HG03460 (cell line): ENCODE data around the gene EHHADH.
A peak's percentile ranks its signal among the peaks of the same experiment; 100 is the strongest.
"Not testable (repeated sequence)": the region's sequence is repeated elsewhere in the genome, so short reads cannot be mapped to it uniquely, and the experiment has no call there.

Experiments used
- ATAC-seq: cut with Tn5 transposase; IDR thresholded peaks from one replicate; pipeline ENCODE4 v1.9.1; 2021; ENCODE audit not compliant: unreplicated experiment

EHHADH gene

DNA sequence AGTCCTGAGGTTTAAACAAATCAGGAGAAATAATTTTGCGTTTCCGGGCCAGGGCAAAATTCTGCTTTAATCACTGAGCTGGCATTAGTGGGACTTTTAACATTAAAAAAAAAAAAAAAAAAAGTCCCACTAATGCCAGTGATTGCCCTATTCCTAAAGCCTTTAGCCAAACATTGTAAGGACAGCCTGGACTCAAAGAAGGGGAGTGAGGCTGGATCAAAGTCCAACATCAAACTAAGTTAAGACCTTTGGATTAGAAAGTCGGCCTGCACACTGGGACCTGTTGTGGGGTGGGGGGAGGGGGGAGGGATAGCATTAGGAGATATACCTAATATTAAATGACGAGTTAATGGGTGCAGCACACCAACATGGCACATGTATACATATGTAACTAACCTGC lies 716 bp downstream of the EHHADH start:
- ATAC-seq: not testable (repeated sequence)

DNA sequence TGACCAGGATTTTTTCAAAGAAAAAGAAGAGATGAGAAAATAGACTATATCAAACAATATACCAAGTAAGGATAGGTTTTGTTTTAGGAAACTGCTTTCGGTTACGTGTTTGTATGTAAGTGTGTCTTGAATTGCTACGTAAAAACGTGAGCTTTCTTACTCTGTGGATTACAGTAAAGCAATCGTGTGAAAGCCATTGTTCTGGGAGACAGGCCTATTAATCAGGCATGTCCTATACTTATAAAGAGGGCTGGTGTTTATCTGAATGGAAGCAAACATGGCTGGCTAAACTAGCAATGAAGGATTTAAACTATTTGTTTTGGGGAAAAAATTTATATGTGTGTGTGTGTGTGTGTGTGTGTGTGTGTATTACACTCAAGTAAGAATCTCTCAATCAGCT lies 2.6 kb downstream of the EHHADH start:
- ATAC-seq: no peak

DNA sequence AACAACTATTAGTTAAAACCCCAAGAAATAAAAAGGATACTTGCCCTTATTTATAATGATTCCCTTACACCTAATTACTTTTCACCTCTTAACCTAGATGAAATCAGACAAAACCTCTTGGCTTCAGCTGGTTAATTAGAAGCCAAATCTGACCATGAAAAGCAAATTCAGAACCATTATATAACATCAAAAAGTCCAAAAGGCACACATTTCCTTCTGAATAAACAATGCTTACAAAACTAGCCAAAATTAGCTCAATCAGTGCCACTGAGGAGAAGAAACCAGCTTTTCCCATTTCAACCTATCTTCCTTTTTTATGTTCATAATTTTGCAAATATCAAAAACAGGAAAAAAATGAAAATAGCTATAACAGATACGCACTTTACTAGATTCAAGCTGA lies 3.2 kb downstream of the EHHADH start:
- ATAC-seq: no peak

DNA sequence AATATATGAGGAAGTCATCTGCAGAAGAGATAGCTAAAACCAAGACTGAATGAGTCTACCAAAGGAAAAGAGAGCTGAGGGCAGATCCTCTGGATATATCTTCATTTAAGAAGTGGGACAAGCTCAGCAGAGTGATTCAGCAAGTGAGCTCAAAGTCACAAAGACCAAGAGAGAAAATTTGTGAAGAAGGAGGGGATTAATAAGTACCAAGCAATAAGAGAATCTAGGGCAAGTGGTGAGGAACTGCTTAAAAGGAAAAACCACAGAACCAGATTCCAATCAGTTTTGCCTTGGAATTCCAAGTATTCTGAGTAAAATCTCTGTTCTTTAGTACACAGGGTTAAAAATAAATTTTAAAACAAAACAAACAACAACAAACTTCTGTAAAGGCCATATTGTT lies 3.6 kb downstream of the EHHADH start:
- ATAC-seq: no peak

DNA sequence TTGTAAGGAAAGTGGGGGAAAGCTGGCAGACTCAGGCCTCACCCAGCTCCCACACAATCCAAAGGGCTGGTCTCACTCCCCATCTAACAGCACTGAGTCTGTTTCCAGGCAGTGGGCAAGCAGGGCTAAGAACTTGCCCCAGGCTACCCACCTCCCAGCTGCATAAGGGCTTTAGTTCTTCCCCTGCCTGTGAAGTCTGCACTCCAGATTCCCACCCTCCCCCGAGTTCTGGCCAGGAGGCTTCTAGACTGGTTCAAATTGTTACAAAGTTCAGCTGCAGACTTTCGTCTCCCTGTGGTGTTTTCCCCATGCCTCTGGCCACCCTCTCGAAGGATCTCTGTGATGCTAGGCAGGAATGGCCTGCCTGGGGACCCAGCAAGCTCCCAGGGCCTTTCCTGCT lies 11.2 kb downstream of the EHHADH start:
- no peak for ATAC-seq

DNA sequence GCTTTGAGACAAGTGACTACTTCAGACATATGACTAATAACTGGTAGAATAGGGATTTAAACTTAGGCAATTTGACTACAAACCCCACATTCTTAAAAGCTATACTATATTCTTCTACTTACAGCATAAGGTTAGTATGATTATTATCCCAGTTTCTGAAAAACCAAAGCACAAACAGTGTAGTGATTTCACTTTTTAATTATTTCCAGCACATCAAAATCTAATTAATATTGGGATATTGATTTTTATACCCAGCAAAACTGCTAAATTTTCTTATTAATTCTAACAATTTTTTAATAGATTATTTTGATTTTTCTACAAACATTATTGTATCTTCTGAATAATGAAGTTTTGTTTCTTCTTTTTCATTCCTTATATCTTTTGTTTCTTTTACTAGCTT lies 16.9 kb downstream of the EHHADH start:
- no peak for ATAC-seq

DNA sequence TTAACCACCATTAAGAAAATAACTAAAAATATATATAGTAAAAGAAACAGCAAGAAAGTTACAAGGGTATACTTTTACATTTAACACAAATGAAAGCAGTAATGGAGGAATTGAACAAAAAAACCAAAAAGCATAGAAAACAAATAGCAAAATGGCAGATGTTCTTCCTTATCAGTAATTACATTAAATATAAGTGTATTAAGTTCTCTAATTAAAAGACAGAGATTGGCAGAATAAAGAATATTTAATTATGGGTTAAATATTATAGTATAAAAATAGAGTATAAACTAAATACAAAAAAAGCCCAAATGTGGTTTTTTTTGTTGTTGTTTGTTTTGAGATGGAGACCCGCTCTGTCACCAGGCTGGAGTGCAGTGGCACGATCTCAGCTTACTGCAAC lies 20.5 kb downstream of the EHHADH start:
- ATAC-seq: no peak

DNA sequence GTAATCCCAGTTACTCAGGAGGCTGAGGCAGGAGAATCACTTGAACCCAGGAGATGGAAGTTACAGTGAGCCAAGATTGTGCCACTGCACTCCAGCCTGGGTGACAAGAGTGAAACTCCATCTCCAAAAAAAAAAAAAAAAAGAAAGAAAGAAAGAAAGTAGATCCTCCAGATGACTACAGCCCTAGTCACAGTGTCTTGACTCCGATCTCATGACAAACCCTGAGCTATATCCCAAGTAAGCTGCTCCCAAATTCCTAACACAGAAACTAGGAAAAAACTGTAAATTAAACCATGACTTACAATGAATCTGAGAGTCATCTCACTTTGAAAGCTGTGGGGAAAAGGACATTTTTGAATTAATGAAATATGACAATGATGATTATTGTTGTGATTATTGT lies 27.3 kb downstream of the EHHADH start:
- not testable (repeated sequence) for ATAC-seq

DNA sequence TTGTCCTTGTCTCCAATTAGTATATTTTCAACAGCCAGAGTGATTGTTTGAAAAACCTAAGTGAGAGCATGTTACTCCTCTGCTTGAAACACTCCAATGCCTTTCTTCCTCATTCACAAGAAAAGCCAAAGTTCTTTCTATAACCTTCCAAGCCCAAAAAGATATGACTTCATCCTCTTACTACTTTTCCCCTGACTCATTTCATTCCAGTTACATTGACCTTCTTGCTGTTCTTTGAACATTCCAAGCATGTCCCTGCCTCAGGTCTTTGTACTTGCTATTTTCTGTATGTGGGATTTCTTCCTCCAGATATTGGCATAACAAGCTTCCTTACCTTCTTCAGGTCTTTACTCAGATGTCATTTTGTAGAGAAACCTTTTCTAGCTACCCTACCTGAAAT lies 28.3 kb downstream of the EHHADH start:
- ATAC-seq: no peak

DNA sequence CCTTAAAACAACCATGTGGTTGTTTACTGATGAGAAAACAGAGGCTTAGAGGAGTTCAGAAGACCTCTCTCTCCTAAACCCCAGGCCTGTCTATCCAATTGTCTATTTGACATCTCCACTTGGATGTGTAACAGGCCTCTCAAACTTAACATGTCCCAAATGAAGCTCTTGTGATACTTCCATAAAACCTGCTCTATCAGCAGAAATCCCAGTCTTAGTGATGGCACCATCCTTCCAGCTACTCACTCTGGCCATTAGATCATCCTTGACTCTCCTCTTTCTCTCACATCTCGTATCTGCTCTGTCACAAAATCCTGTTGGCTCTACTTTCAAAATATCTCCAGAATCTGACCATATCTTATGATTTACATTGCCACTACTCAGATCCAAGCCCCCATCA lies 28.8 kb downstream of the EHHADH start:
- no peak for ATAC-seq

DNA sequence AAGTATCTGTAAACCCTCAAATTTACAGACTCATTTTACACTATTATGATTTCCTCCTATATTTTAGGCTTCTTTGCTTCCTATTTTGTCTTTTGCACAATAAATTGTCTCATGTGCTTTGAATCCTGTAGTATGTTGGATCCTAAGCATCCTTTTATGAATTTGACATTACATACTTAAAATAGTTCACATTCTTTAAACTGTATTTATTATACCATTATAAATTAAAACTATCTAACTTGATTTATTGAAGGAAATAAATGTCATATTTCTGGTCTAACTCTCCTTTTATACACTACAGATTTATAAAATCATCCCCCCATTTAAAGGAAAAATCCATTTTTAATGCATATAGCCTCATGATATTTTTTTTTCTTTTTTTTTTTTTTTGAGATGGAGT lies 32.6 kb downstream of the EHHADH start:
- no peak for ATAC-seq

DNA sequence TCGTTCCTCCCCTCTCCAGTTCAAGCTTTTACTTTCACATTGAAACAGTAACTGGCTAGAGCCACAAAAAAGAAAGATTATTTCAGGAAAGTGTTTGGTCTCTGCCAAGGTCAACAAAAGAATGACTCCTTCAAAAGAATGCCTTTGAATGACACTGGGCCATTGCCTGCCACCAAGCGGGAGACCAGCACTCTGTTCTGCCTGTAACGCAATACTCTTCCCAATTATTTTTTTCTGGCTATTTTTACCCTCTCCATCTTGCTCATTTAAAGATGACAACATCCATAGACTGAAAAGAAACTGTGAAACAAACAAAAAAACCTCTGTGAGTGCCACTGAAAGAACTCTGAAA lies 37.3 kb downstream of the EHHADH start:
- no peak for ATAC-seq

DNA sequence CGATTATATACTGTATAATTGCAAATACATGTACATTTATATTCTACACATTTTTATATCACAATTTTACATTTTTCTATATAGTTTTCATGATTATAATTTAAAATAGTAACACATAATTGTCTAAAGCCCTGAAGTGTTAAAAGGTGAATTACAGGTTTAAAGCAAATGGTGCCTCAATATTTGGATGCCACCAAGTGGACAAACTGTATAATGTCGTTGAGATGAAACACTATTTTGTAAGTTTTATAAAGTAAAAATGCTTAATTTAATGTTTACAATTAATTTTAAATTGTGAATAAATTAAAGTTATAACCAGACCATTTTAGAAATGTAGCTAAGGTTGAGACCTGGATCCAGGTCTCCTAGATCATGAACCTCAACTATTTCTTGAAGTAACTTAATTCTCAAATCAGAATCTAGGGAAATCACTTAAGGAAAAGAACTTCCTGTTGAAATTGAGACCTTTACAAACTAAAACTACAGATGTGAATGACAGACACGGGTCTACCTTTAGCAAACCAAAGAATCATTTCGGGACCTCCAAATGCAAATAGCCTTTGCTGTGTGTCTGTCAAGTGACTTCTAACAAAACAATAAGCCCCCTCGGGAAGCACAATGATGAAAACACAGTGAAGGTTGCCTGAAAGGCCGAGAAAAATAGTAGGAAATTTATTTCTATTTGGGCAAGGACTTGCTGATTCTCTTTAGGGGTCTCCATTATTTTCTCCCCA lies 37.8 kb downstream of the EHHADH start:
- ATAC-seq: no peak

DNA sequence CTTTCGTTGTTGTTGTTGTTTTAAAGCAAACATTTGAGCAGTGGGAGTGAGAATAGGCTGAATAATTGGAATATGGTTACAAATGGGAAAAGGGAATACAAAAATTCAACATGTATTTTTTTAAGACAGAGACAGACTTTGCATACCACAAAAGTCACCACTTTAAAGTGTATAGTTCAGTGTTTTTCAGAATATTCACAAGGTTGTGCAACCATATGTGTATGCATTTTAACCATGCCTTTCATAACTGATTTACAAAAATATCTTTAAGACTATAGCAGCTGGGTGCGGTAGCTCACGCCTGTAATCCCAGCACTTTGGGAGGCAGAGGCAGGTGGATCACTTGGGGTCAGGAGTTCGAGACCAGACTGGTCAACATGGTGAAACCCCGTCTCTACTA lies 41.3 kb downstream of the EHHADH start:
- ATAC-seq: no peak

DNA sequence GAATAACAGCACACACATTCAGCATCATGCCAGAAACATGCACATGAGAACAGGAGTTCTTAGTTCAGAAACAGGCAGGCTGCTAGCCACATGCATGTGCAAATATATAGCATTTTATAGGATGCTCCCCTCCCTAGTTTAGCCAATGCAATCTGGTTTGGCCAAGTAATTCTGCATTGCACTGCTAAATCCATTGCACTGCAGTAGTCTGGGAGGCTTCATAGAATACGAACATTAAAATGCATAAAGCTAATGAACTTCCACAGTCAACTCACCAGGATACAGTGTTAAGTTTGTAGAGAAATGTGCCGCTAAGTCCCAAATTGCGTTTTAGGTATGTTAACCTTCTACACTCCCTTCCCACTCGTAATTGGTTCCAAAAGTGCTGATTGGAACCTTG lies 41.8 kb downstream of the EHHADH start:
- ATAC-seq: no peak

DNA sequence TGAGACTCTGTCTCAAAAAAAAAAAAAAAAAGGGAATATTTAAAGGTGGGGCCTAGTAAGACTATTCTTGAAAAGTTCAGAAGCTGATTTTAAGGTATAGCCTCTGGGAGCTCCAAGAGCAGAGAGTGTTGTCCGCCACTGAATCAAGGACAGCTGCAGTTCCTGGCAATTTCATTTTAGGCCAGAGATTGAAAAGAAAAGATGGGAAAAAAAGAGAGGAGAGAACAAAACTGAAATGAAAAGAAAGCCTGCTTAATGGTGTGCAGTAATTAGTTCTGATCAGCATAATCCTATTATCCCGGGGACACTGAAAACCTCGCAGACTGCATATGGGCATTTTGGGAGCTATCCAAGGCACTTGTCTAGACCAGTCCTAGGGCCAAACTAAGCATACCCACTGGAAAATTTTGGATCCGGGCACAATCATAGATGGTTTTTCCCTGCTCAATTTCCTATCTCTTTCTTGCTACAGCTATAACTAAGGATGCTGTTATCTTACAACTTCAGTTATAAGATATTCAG lies 43.2 kb downstream of the EHHADH start:
- no peak for ATAC-seq

DNA sequence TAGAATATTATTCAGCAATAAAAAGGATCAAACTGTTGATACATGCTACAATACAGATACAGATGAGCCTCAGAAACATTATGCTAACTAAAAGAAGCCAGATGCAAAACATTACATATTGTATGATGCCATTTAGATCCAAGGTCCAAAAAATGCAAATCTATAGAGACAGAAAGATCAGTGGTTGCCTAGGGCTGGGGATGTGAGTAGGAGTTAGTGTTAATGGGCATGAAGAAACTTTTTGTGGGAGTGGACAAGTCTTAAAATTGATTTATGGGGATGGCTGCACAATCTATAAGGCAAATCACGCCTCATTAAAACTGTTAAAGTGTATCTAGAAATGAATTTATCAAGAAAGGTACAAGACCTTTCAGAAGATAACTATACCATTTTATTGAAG lies 45.0 kb downstream of the EHHADH start:
- ATAC-seq: no peak

DNA sequence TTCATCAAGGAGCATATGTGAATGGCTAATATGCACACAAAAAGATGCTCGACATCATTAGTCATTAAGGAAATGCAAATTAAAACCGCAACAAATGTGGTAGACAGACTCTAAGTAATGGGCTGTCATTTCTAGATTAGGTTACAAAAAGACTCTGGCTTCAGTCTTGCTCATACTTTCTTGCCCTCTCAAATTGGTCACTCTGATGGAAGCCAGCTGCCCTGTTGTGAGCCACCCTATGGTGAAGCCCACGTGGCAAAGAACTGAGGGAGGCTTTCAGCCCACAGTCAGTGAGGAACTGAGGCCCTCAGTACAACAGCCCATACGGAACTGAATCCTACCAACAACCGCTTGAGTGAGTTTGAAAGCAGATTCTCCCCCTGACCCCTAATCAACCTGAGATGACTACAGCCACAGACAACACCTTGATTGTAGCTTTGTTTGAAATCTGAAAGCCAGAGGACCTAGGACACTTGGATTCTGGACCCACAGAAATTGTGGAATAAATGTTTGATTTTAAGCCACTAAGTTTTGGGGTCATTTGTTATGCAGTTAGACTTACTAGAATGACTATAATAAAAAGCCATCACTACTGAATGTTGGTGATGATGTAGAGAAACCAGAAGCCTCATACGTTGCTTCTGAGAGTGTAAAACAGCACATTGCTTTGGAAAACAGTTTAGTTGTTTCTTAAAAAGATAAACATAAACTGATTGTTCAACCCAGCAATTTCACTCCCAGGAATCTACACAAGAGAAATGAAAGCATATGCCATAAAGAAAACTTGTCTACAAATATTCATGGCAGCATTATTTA lies 45.7 kb downstream of the EHHADH start:
- ATAC-seq: peak; percentile 95

DNA sequence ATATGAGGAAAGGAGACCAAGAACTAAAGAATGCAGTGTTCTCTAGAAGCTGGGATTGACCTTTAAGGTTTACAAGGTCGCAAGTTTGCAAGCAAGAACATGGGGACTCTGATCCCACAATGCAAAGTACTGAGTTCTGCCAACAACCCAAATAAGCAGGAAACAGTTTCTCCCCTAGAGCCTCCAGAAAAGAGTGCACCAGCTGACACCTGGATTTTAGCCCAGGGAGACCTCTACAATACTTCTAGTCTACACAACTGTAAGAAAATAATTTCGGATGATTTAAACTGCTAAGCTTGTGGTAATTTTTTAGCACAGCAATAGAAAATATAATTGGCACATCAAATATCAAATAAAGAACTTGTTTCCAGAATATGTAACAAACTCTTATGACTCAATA lies 46.4 kb downstream of the EHHADH start:
- no peak for ATAC-seq

DNA sequence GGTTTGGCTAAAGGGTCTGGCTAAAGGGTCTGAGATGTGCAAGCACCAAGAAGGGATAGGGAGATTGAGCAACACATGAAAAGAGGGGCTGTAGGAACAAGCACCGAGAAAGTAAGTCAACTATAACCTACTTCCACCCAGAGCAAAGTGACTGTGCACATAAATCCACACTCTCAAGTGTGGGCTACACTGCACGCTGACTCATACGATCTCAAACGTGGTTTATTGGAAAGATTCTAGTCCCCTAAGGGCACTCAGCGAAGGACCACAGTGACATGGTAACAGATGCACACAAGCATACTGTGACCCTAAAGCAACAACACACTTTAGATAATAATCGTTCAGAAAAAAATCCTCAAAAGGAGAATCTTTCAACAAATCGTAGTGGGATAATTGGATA lies 48.0 kb downstream of the EHHADH start:
- ATAC-seq: no peak

DNA sequence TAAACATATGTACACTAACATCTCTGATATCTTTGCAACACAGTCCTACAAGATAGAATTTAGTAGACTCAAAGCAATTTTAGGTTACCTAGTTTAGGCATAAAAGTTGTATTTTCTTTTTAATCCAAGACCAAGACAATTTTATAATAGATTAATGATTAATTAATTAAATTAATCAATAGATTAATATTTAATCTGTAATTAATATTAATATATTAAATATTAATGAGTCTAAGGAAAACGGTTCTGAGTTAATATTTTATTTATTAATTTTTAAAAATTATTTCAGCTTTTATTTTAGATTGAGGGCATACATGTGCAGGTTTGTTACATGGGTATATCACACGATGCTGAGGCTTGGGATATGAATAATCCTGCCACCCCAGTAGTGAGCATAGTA lies 49.0 kb downstream of the EHHADH start:
- ATAC-seq: no peak

DNA sequence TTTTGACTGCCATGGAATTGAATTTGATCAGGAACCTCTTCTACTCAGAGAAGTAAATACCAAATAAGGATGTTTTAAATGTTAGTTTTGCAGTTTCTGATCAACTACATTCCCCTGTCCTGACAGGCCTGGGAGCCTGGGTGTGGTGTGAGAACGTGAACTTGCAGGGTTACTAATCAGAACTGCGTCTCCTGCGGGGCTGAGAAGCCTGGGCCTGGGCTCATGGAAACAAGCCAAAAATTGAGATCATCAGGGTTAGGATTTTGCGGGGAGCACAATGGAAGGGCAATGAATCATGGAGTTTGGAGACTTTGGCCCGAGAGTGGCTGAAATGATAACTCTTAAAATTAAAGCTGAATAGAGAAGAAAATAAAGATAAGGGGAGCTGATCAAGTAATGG lies 53.2 kb downstream of the EHHADH start:
- no peak for ATAC-seq

DNA sequence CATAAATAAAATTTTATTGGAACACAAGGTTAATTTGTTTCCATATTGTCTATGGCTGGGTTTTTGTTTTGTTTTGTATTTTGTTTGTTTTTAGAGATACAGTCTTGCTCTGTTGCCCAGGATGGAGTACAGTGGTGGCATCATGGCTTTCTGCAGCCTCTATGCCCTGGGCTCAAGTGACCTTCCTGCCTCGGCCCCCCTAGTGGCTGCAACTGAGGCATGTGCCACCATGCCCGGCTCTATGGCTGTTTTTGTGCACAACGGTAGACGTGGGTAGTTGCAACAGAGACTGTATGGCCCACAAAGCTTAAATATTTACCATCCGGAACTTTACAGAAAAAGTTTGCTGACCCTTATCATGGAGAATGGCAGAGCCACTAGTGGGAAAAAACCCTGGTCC lies 54.2 kb downstream of the EHHADH start:
- no peak for ATAC-seq
